Kidney tubule cell (primary cell): ENCODE measurements around the gene TCEAL7.
"Not testable (repeated sequence)": the region's sequence is repeated elsewhere in the genome, so short reads cannot be mapped to it uniquely, and the experiment has no call there.

ENCODE experiments used
- DNase-seq: peaks from one replicate; pipeline ENCODE4 v3.0.0-alpha.2; 2018; ENCODE audit warnings: low spot score

TCEAL7 gene

GRCh38 chrX:103329991-103330390 lies at the start of gene TCEAL7:
TSS of gene TCEAL7 (plus strand) at chrX:103330239. CDS start at chrX:103331404, 1,165 bp downstream.
- peak; percentile 7 for DNase-seq

DNA sequence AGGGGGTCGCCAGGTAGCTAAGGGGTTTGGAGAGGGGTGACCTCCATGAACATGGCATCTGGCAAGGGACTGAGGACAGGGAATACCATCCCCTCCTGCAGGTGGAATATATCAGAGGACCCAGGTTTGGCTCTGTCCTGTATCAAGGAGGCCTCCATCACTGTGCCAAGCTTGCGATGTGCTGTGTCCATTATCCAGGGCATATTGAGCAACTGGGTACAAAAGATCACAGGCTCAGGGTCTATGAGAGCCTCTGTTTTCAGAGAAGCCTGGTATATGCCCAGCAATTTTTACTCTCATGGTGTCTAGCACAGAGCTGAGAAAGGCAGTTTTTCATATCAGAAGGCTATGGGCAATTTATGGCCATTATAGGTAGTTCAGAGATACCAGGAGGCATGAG lies 36.9 kb upstream of the TCEAL7 start:
- no peak for DNase-seq

DNA sequence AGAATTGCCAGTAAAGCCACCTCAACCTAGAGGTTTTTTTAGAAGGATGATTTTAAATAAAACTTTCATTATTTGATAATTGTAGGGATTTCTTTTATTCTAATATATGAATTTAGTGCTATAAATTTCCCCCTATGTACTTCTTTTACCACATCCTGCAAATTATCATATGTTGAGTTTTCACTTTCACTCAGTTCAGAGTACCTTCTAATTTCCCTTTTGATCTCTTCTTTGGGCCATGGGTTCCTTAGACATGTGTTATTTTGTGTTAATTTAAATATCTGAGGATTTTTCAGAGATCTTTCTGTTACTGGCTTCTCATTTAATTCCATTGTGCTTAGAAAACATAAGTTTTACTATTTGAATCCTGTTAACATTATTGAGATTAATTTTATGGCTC lies 25.3 kb upstream of the TCEAL7 start:
- DNase-seq, result no peak

- DNase-seq, result not testable (repeated sequence)
Measured at GRCh38 chrX:103305666-103306065, 24.4 kb upstream of the TCEAL7 start.

- DNase-seq, result no peak
Measured at GRCh38 chrX:103309860-103310554, 20.0 kb upstream of the TCEAL7 start.

- peak; percentile 72 for DNase-seq
Measured at GRCh38 chrX:103310555-103311398, 19.3 kb upstream of the TCEAL7 start, which contains the start of gene BEX2. TSS of gene BEX2 (minus strand) at chrX:103310990. CDS start at chrX:103309976, 1,014 bp downstream.

DNA sequence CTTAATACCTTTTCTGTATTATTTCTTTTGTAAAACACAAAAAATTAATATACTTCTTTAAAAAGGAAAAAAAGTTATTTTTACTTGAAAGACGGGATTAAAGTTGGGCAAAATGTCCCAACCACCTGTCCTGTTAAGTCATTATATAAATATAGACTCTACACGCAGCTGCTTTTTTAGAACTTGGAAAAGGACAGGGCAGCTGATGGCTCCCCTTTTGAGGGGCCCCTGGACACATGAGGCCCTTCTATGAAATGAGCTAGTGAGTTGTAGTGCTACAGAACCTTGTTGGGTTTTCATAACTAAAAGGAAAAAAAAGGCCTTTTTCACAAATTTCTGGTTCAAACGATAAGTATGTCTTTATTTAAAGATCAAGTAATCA lies 18.6 kb upstream of the TCEAL7 start:
- DNase-seq, result no peak

DNA sequence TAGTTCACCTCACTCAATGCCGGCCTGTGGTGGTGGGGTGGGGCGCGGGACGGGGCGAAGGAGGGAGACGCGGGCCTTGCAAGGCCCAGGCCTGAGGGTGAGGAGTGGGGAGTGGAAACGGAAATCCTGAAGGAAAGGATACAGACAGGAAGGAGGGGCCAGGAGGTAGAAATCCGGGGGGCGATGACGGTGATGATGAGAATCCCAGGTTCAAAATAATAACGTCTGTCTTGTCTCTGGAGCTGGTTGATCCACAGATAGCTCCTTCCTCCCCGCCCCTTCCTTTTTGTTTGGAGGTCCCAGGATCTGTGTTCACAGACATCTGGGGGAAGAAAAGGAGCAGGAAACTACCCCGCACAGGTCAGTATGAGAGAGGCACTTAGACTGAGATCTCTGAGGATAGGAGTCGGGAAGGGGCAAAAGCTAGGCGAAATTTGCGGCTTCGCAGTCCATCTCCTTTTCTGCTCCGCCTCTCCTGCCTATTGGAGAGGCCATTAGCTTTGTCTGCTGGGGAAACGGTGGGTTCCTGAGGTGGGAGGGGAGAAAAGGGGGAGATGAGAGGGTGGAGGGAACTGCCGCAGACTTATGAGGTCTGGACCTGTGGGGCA lies 746 bp downstream of the TCEAL7 start:
- DNase-seq, result no peak

DNA sequence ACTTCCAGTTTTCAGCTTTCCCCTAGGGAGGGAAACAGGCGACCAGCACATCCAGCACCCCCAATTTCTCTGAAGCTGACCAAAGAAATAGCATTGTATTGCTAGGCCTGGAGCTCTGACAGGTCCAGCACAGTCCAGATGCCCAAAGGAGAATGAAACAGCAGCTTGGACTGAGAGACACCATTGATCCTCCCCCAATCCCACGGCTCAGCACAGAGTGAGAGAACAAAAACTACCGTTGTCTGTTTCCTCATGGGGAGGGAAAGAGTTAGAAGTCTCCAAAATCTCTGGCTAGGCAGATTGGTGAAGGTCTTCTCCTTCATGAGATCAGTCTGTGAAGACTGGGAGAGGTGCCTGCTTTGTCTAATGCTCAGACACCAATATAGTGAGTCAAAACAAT lies 8.6 kb downstream of the TCEAL7 start:
- no peak for DNase-seq

- peak; percentile 54 for DNase-seq
Measured at GRCh38 chrX:103343105-103343504, 13.1 kb downstream of the TCEAL7 start.

DNA sequence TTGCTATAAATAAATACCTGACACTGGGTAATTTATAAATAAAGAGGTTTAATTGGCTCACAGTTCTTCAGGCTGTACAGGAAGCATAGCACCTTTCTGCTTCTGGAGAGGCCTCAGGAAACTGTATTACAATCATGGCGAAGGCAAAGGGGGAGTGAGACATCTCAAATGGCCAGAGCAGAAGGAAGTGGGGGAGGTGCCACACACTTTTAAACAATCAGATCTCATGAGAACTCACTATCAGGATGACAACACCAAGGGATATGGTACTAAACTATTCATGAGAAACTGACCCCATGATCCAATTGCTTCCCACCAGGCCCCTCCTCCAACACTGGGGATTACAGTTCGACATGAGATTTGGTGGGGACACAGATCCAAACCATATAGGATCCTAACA lies 14.6 kb downstream of the TCEAL7 start:
- DNase-seq, result no peak

DNA sequence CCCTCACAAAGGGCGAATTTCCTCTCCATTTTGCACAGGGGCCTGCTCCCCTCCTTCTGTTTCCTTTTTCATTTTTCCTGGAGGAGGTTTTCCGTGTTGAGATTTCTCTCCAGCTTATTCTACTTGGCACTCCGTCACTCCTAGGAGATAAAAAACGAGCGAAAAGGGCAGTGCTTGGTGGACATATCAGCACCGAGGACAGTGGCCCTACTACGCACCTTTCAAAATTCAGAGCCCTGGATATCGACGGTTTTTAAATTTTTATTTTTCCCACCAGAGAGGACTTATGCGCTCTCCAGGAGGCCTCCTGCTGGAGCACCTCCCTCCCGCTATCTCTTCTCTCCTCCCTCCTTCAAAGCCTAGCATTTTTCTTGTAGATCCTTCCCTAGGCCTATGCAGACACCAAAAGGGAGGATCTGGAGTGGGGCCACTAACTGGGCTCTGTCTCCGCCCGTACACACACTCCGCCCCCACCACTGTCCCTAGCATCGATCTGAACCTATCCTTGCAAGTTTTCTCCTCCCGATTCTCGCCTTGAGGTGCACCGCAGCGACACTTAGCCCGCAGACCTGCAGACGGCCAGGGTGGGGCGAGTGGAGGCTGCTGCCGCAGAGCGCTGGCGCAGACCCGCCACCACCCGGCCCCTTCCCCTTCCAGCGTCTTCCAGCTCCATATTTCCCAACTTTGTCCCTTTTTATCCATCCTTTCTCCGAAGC lies 17.8 kb downstream of the TCEAL7 start:
- no peak for DNase-seq

GRCh38 chrX:103356130-103356798 lies 26.2 kb downstream of the TCEAL7 start, which contains the start of gene TCEAL9:
TSS of gene TCEAL9 (plus strand) at chrX:103356506. CDS start at chrX:103357685, 1,179 bp downstream.
- peak; percentile 59 for DNase-seq

GRCh38 chrX:103356858-103357257 lies 26.8 kb downstream of the TCEAL7 start:
- no peak for DNase-seq

- no peak for DNase-seq
Measured at GRCh38 chrX:103357871-103358270, 27.8 kb downstream of the TCEAL7 start.

DNA sequence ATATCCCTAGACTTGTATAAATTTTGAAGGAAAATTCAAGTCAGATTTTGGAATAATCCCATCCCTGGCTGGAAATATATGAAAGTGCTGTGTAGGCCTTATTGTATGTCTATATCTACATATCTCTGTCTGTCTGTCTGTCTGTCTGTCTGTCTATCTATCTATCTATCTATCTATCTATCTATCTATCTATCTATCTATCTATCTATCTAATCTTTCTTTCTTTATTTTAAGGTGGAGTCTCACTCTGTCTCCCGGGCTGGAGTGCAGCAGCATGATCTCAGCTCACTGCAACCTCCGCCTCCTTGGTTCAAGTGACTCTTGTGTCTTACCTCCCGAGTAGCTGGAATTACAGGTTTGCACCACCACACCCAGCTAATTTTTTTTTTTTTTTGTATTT lies 29.6 kb downstream of the TCEAL7 start:
- not testable (repeated sequence) for DNase-seq

- no peak for DNase-seq
Measured at GRCh38 chrX:103360092-103360491, 30.1 kb downstream of the TCEAL7 start.

DNA sequence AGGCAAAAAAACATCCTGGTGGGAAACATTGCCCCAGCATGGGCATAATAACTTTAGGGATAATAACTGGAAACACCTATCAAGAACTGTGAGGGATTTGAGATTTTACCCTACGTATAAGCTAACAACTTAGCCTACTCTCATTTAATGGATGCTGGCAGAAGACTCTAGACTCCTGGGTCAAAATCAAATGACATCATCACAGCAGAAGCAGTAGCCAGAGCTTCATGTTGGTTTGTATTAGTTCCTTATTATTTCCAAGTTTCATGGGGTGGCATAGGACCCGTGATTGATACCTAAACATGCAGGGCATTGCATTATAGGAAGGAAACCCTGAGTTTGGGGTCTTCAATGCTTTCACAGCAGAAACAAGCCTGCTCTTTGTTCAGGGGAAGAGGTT lies 30.9 kb downstream of the TCEAL7 start:
- no peak for DNase-seq

DNA sequence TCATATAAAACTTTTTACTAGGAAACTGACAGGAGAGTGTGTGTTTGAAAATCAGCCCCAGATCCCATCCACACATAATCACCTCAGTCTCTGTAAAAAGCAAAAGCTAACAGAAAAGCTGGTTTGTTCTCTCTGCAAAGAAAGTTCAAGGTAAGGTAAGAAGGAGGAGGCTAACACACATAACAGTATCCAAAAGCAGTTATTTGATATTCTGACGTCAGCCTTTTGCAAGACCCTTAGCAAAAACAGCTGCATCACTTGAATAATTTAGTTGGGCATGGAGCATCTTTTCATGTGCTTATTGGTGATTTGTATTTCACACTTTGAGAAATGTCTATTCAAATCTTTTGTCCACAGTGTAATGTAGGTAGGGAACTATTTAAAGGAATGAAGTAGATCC lies 31.8 kb downstream of the TCEAL7 start:
- no peak for DNase-seq

GRCh38 chrX:103362474-103362873 lies 32.4 kb downstream of the TCEAL7 start:
- DNase-seq, result peak; percentile 76

GRCh38 chrX:103363046-103363445 lies 33.0 kb downstream of the TCEAL7 start:
- no peak for DNase-seq

- no peak for DNase-seq
Measured at GRCh38 chrX:103367502-103367901, 37.5 kb downstream of the TCEAL7 start.
